H1 (cell line): ENCODE measurements around the gene PTAR1. TPM values are rescaled to one million over a fixed set of nuclear protein-coding genes. Genes with fewer than 3 reads are reported as not detected.
A peak's percentile ranks its signal among the peaks of the same experiment; 100 is the strongest.

Experiments
- CTCF ChIA-PET: fragments of 300-600 bp; sonication (Branson Sonifier 250); formaldehyde crosslinking; loops from one replicate; lab custom pipeline; 2021; ENCODE audit not compliant: partially characterized antibody; lab: Charles Lee
- POLR2A ChIA-PET: fragments of 300-600 bp; sonication (Branson Sonifier 250); formaldehyde crosslinking; loops from one replicate; lab custom pipeline; 2021; ENCODE audit warnings: inconsistent platforms; ENCODE audit not compliant: partially characterized antibody; lab: Charles Lee
- DNase-seq, 2 experiments: peaks; one replicate each; pipeline versions ENCODE4 v3.0.0 to v3.0.0-alpha.2; 2010 to 2022; ENCODE audit warnings: low spot score in 2 of 2, low read depth in 1 of 2, mixed read lengths in 1 of 2
- FAIRE-seq: peaks from 2 replicates; lab custom pipeline; 2011; peaks lifted over from hg19 to GRCh38; lab: Jason Lieb, UNC
- H2AFZ ChIP-seq: 2 replicates; pipeline ENCODE4 v1.8.1; 2012; ENCODE audit warnings: low read length, inconsistent platforms
- H2AK5ac ChIP-seq: 2 replicates; pipeline ENCODE4 v1.6.1; 2013; ENCODE audit warnings: low read depth, low read length
- H2BK120ac ChIP-seq: replicated peaks from 2 replicates; pipeline ENCODE3; 2013; ENCODE audit warnings: low read depth, low read length, inconsistent platforms
- H2BK12ac ChIP-seq: 2 replicates; pipeline ENCODE4 v1.6.1; 2013; ENCODE audit warnings: low read depth, low read length
- H2BK15ac ChIP-seq: 2 replicates; pipeline ENCODE4 v1.6.1; 2013; ENCODE audit warnings: low read length
- H2BK20ac ChIP-seq: 2 replicates; pipeline ENCODE4 v1.6.1; 2013; ENCODE audit warnings: low read length
- H2BK5ac ChIP-seq: 2 replicates; pipeline ENCODE4 v1.6.1; 2013; ENCODE audit warnings: low read depth, low read length
- H3K14ac ChIP-seq: 2 replicates; pipeline ENCODE4 v1.6.1; 2013; ENCODE audit warnings: inconsistent platforms; ENCODE audit not compliant: insufficient read length
- H3K18ac ChIP-seq: 2 replicates; pipeline ENCODE4 v1.6.1; 2013; ENCODE audit warnings: low read length; ENCODE audit errors: extremely low read depth
- H3K23ac ChIP-seq: 2 replicates; pipeline ENCODE4 v1.6.1; 2013; ENCODE audit warnings: inconsistent platforms; ENCODE audit not compliant: insufficient read length
- H3K23me2 ChIP-seq: 2 replicates; pipeline ENCODE4 v1.6.1; 2013; ENCODE audit warnings: low read depth, low read length
- H3K27ac ChIP-seq: 2 replicates; pipeline ENCODE4 v1.6.1; 2011; ENCODE audit warnings: low read depth, low read length, inconsistent platforms
- H3K27me3 ChIP-seq, 4 experiments: replicated peaks in 1 of 4; 1 replicate in 1 of 4; 2 replicates in 3 of 4; pipeline versions ENCODE4 v1.6.1 to v1.8.1; 2011 to 2013; ENCODE audit warnings: low read length in 3 of 4, mild to moderate bottlenecking in 3 of 4, inconsistent platforms in 2 of 4, mixed read lengths in 2 of 4, moderate library complexity in 1 of 4; ENCODE audit not compliant: control insufficient read depth in 3 of 4, insufficient read depth in 3 of 4; ENCODE audit errors: extremely low read depth in 1 of 4
- H3K36me3 ChIP-seq, 4 experiments: 2 replicates each; pipeline versions ENCODE4 v1.6.1 to v1.8.1; 2011 to 2013; ENCODE audit warnings: mild to moderate bottlenecking in 4 of 4, low read length in 3 of 4, moderate library complexity in 2 of 4, control low read depth in 1 of 4, inconsistent platforms in 1 of 4; ENCODE audit not compliant: insufficient read depth in 4 of 4, control insufficient read depth in 2 of 4
- H3K4ac ChIP-seq: replicated peaks from 2 replicates; pipeline ENCODE3; 2013; ENCODE audit warnings: low read length, low read depth, mixed read lengths, inconsistent platforms; ENCODE audit not compliant: insufficient read length
- H3K4me1 ChIP-seq, 4 experiments: replicated peaks in 1 of 4; 1 replicate in 1 of 4; 2 replicates in 3 of 4; pipeline versions ENCODE4 v1.6.1 to v1.8.1; 2011 to 2013; ENCODE audit warnings: low read length in 3 of 4, inconsistent platforms in 2 of 4, mixed read lengths in 1 of 4; ENCODE audit not compliant: insufficient read depth in 4 of 4, control insufficient read depth in 3 of 4
- H3K4me2 ChIP-seq, 2 experiments: 2 replicates each; pipeline versions ENCODE4 v1.6.1 to v1.8.1; 2011 to 2013; ENCODE audit warnings: low read depth in 2 of 2, low read length in 2 of 2, control low read depth in 1 of 2, inconsistent platforms in 1 of 2, mild to moderate bottlenecking in 1 of 2; ENCODE audit not compliant: insufficient read depth in 1 of 2
- H3K4me3 ChIP-seq, 4 experiments: fragments of 200-600, 300-600 bp in 1 of 4; sonication (generic), shearing (Covaris generic), sonication (Bioruptor Twin) in 1 of 4; 2 replicates each; pipeline versions ENCODE4 v1.5.1 to v1.8.1; 2011 to 2016; ENCODE audit warnings: low read length in 4 of 4, low read depth in 3 of 4, control low read depth in 2 of 4, inconsistent platforms in 2 of 4, mild to moderate bottlenecking in 2 of 4, mixed read lengths in 1 of 4, moderate library complexity in 1 of 4; ENCODE audit not compliant: insufficient read depth in 2 of 4; ENCODE audit errors: extremely low read depth in 1 of 4
- H3K56ac ChIP-seq: replicated peaks from 2 replicates; pipeline ENCODE3; 2013; ENCODE audit warnings: low read depth, mild to moderate bottlenecking, mixed read lengths, low read length, inconsistent platforms; ENCODE audit not compliant: insufficient read length
- H3K79me1 ChIP-seq: 2 replicates; pipeline ENCODE4 v1.6.1; 2013; ENCODE audit warnings: low read depth, low read length, control low read depth
- H3K79me2 ChIP-seq, 2 experiments: 2 replicates each; pipeline versions ENCODE4 v1.6.1 to v1.8.1; 2012 to 2013; ENCODE audit warnings: low read length in 2 of 2, mild to moderate bottlenecking in 2 of 2, inconsistent platforms in 1 of 2; ENCODE audit not compliant: insufficient read depth in 2 of 2, control insufficient read depth in 1 of 2
- H3K9ac ChIP-seq, 4 experiments: replicated peaks in 1 of 4; 1 replicate in 1 of 4; 2 replicates in 3 of 4; pipeline versions ENCODE4 v1.6.1 to v1.8.1; 2011 to 2013; ENCODE audit warnings: low read depth in 3 of 4, low read length in 3 of 4, control low read depth in 2 of 4, mild to moderate bottlenecking in 2 of 4, moderate library complexity in 2 of 4, inconsistent platforms in 1 of 4; ENCODE audit errors: extremely low read depth in 1 of 4
- H3K9me3 ChIP-seq, 2 experiments: 2 replicates each; pipeline versions ENCODE4 v1.6.1 to v1.8.1; 2012 to 2013; ENCODE audit warnings: mild to moderate bottlenecking in 2 of 2, moderate library complexity in 2 of 2, control low read depth in 1 of 2, inconsistent platforms in 1 of 2, low read depth in 1 of 2, low read length in 1 of 2, mixed read lengths in 1 of 2; ENCODE audit not compliant: insufficient read depth in 2 of 2
- H4K20me1 ChIP-seq, 2 experiments: replicated peaks in 1 of 2; 2 replicates each; pipeline versions ENCODE3 to v1.8.1; 2011 to 2013; ENCODE audit warnings: inconsistent platforms in 2 of 2, low read length in 2 of 2, mild to moderate bottlenecking in 1 of 2; ENCODE audit not compliant: insufficient read depth in 2 of 2, control insufficient read depth in 1 of 2
- H4K5ac ChIP-seq: 2 replicates; pipeline ENCODE4 v1.6.1; 2013; ENCODE audit warnings: low read length, low read depth, mixed read lengths, inconsistent platforms; ENCODE audit not compliant: insufficient read length
- H4K8ac ChIP-seq: 2 replicates; pipeline ENCODE4 v1.8.0; 2013; ENCODE audit warnings: mild to moderate bottlenecking, moderate library complexity, low read length, inconsistent platforms; ENCODE audit not compliant: insufficient read depth; ENCODE audit errors: extremely low read depth
- H4K91ac ChIP-seq: replicated peaks from 2 replicates; pipeline ENCODE3; 2013; ENCODE audit warnings: low read length, mixed read lengths, inconsistent platforms; ENCODE audit not compliant: insufficient read length
- ATF2 ChIP-seq: IDR thresholded peaks from 2 replicates; pipeline ENCODE4 v1.6.1; 2012; ENCODE audit warnings: low read length, inconsistent platforms
- CREB1 ChIP-seq: IDR thresholded peaks from 2 replicates; pipeline ENCODE4 v1.6.1; 2012; ENCODE audit warnings: inconsistent platforms
- FOSL1 ChIP-seq: IDR thresholded peaks from 2 replicates; pipeline ENCODE4 v1.6.1; 2011; ENCODE audit warnings: mild to moderate bottlenecking, low read depth, low read length, moderate library complexity; ENCODE audit not compliant: insufficient read depth
- SIN3A ChIP-seq, 2 experiments: IDR thresholded peaks in 1 of 2; conservative IDR thresholded peaks in 1 of 2; 2 replicates each; pipeline ENCODE4 v1.6.1; 2011 to 2012; ENCODE audit warnings: low read length in 2 of 2, improper control_type of control experiment in 1 of 2, low read depth in 1 of 2, mild to moderate bottlenecking in 1 of 2
- SIX5 ChIP-seq: IDR thresholded peaks from 2 replicates; pipeline ENCODE4 v1.6.1; 2011; ENCODE audit warnings: mild to moderate bottlenecking, low read depth, low read length
- WGBS, 2 experiments: shearing (Covaris generic) in 1 of 2; methylation state at CpG; one replicate each; pipeline versions ENCODE4 v1.1.6 to v1.1.7; 2013 to 2015; ENCODE audit warnings: low lambda C conversion rate in 2 of 2, mixed read lengths in 2 of 2, inconsistent platforms in 1 of 2, low coverage in 1 of 2, missing lambda C conversion rate in 1 of 2; ENCODE audit not compliant: insufficient replicate concordance in 2 of 2, insufficient coverage in 1 of 2, insufficient read length in 1 of 2; ENCODE audit errors: extremely low coverage in 1 of 2, missing lambda C conversion rate in 1 of 2; 5-methylcytosine and 5-hydroxymethylcytosine counted together
- polyA plus RNA-seq, 7 experiments: library from polyadenylated mRNA; depleted of rRNA in 3 of 7; stranded (reverse) in 5 of 7; unstranded in 2 of 7; fragments of >200 nt in 5 of 7; fragments of 200-250 nt in 2 of 7; gene quantifications; 1 replicate in 5 of 7; 2 replicates in 1 of 7; 4 replicates in 1 of 7; pipeline versions ENCODE4 v1.2.1 to v1.2.3, GENCODE V29; 2011 to 2013; ENCODE audit warnings: missing spikeins in 2 of 7, mixed read lengths in 2 of 7
- total RNA-seq: library from RNA; stranded (reverse); fragmentation: NEBNext Ultra II Directional; extraction: Animal tissue kit (Norgen Biotek cat#: 25700); gene quantifications from 2 replicates; pipeline ENCODE4 v1.2.1, GENCODE V29; 2021

PTAR1 gene
- total and polyA plus RNA-seq, 2 of the 8 experiments (the other 6 are each of a cell fraction or from before 2014, with no cell fraction given) = 19.5 to 84.9 TPM

GRCh38 chr9:69757996-69758675 is 1.7 kb downstream of the PTAR1 start:
- no peak overlapping the region for H2AFZ ChIP-seq
- H3K36me3 ChIP-seq = peaks cover 0 to 32% (median 2%) of the 10 kb centered on the region in 4 experiments; a peak in 1 of 8 replicates
- H2AK5ac ChIP-seq = no peak overlapping the region
- H3K18ac ChIP-seq = no peak overlapping the region
- FAIRE-seq (peak; percentile 45), DNase-seq (no peak)
- peaks cover 3 to 17% (median 8%) of the 10 kb centered on the region in 4 experiments; a peak in 6 of 7 replicates for H3K4me1 ChIP-seq
- peak overlapping the region; percentile 38 to 95 (median 70); a peak in 7 of 8 replicates for H3K4me3 ChIP-seq
- H3K27me3 ChIP-seq = no peaks in the 10 kb centered on the region
- whole genome bisulfite sequencing, 2 experiments = 69 to 100% methylated on average over 2 to 6 of the region's 6 CpGs
- H3K56ac ChIP-seq = no peak overlapping the region
- no peak overlapping the region for H2BK120ac ChIP-seq
- H3K79me1 ChIP-seq = no peaks in the 10 kb centered on the region; the same call in 1 of the 2 replicates
- H3K4ac ChIP-seq = no peak overlapping the region
- H3K9ac ChIP-seq = peak overlapping the region in 1 of 4 experiments; percentile 35; a peak in 1 of 7 replicates
- H3K9me3 ChIP-seq = no peaks in the 10 kb centered on the region
- H2BK12ac ChIP-seq = no peak overlapping the region
- no peak overlapping the region for H2BK15ac ChIP-seq
- H4K5ac ChIP-seq = peak overlapping the region; percentile 41
- H4K20me1 ChIP-seq = peaks cover 0 to 8% of the 10 kb centered on the region in 2 experiments
- H3K23ac ChIP-seq = no peak overlapping the region
- TF ChIP-seq FOSL1 = no peak
- no peak for TF ChIP-seq ATF2
- TF ChIP-seq CREB1 = no peak
- TF ChIP-seq SIN3A (conservative IDR thresholded peaks at IDR 0.05 in 1 of 2, IDR thresholded peaks at IDR 0.05 in 1 of 2; ENCODE audit: low read depth in 1 of 2, low read length in 2 of 2) = no peak
- no peak for TF ChIP-seq SIX5
- TF ChIP-seq, all 59 proteins: peak for 0
- H3K23me2 ChIP-seq = peaks cover 2% of the 10 kb centered on the region; the same call in 1 of the 2 replicates
- no peak overlapping the region for H2BK20ac ChIP-seq
- ChIA-PET POLR2A (interaction anchor here (0.8 to 1.1 kb wide), 3 partner anchors 12 to 84 kb away, joined by 3 read pairs; no protein-coding TSS in a partner anchor), CTCF (interaction anchor here (0.8 to 1.1 kb wide), 2 partner anchors 24 to 81 kb away, joined by 3 read pairs; no protein-coding TSS in a partner anchor)
- H3K27ac ChIP-seq = no peak overlapping the region
- H3K14ac ChIP-seq = no peak overlapping the region
- no peak overlapping the region for H2BK5ac ChIP-seq
- no peak overlapping the region for H4K8ac ChIP-seq
- H4K91ac ChIP-seq = no peak overlapping the region
- H3K79me2 ChIP-seq = peaks cover 26 to 64% of the 10 kb centered on the region in 2 experiments
- peak overlapping the region; percentile 76 to 84 for H3K4me2 ChIP-seq
